Kidney epithelial cell (primary cell): ENCODE measurements around the gene ATP8B4. TPM values are rescaled to one million over a fixed set of nuclear protein-coding genes. Genes with fewer than 3 reads are reported as not detected.

Experiments
- DNase-seq: peaks from one replicate; pipeline ENCODE4 v3.0.0-alpha.2; 2010; ENCODE audit warnings: low read depth
- H3K27me3 ChIP-seq: 2 replicates; pipeline ENCODE4 v1.6.0; 2011; ENCODE audit warnings: low read length; ENCODE audit not compliant: control insufficient read depth, insufficient read depth
- H3K36me3 ChIP-seq: 2 replicates; pipeline ENCODE4 v1.5.1; 2011; ENCODE audit warnings: low read length; ENCODE audit not compliant: control insufficient read depth, insufficient read depth
- H3K4me3 ChIP-seq: 2 replicates; pipeline ENCODE4 v1.5.1; 2011; ENCODE audit warnings: low read depth, mild to moderate bottlenecking, control low read depth, low read length
- total RNA-seq: library from RNA; depleted of rRNA; stranded (reverse); fragments of >200 nt; gene quantifications from 2 replicates; pipeline ENCODE4 v1.2.3, GENCODE V29; 2015
- TF ChIP-seq, protein P1 (sequence below): IDR thresholded peaks from 2 replicates; pipeline ENCODE4 v1.5.1; 2011; ENCODE audit warnings: mild to moderate bottlenecking, moderate library complexity, low read length, control low read depth, inconsistent platforms; ENCODE audit not compliant: insufficient read depth, poor library complexity, severe bottlenecking

ATP8B4 gene
- total RNA-seq, 1 donor from 2014 or later: 0.25 TPM

GRCh38 chr15:50053055-50053856 lies 65.8 kb downstream of the ATP8B4 start:
- TF ChIP-seq, protein P1, sequence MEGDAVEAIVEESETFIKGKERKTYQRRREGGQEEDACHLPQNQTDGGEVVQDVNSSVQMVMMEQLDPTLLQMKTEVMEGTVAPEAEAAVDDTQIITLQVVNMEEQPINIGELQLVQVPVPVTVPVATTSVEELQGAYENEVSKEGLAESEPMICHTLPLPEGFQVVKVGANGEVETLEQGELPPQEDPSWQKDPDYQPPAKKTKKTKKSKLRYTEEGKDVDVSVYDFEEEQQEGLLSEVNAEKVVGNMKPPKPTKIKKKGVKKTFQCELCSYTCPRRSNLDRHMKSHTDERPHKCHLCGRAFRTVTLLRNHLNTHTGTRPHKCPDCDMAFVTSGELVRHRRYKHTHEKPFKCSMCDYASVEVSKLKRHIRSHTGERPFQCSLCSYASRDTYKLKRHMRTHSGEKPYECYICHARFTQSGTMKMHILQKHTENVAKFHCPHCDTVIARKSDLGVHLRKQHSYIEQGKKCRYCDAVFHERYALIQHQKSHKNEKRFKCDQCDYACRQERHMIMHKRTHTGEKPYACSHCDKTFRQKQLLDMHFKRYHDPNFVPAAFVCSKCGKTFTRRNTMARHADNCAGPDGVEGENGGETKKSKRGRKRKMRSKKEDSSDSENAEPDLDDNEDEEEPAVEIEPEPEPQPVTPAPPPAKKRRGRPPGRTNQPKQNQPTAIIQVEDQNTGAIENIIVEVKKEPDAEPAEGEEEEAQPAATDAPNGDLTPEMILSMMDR: no peak
- DNase-seq: no peak
- H3K36me3 ChIP-seq: no peaks in the 10 kb centered on the region
- no peak overlapping the region for H3K4me3 ChIP-seq
- H3K27me3 ChIP-seq: no peaks in the 10 kb centered on the region

DNA sequence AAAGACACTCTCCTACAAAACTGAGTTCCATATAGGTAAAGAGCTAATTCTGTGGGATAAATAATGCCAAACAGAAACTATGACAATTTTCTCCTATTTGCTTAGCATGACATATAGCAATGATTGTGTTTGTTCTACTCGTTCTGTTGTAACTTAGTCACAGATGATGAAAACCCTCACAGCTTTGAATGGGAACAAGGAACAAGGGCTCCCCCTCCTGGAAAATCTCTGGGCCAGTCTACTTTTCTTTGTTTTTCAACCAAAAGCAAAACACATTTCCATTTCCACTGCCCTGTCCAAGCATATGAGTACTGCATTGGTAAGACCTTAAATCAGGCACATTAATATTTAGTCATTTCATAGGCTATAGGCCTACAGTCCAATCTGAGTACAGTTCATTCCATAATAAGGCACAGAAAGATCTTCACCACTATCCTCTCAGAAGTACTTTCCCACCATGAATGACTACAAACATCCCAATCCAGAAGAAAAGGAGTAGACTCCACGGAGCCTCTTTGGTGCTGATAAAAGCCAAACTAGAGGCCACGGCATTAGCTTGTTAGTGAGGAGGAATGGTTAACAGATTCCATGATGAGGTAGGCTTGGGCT lies 67.1 kb downstream of the ATP8B4 start:
- peak; percentile 10 for DNase-seq
- Histone ChIP-seq H3K27me3 (no peaks in the 10 kb centered on the region), H3K36me3 (no peaks in the 10 kb centered on the region), H3K4me3 (no peak overlapping the region)
- TF ChIP-seq, protein P1: peak; percentile 69

DNA sequence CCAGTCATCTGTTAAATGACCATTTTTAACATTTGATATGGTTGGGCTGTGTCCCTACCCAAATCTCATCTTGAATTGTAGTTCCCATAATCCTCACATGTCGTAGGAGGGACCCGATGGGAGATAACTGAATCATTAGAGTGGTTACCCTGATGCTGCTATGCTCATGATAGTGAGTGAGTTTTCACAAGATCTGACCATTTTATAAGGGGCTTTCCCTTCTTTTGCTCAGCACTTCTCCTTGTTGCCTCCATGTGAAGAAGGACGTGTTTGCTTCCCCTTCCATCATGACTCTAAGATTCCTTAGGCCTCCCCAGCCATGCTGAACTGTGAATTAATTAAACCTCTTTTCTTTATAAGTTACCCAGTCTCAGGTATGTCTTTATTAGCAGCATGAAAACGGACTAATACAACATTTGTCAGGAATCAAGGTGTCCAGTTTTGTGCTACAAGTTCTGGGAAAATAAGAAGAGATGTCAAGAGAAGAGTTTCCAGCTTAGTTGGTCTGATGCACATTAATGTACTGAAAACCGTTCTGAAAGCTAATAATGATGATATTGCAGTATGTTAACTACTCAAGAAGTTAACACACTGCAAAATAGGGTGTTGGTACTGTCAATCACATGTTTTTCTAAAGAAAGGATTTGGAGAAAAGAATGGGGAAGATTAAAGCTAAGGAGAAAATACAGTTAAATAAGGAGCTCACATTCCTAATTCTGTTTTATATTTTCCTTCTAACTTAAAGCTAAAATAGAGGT lies 67.9 kb downstream of the ATP8B4 start:
- TF ChIP-seq, protein P1: no peak
- Histone ChIP-seq H3K27me3 (no peaks in the 10 kb centered on the region), H3K4me3 (no peak overlapping the region), H3K36me3 (no peaks in the 10 kb centered on the region)
- no peak for DNase-seq

DNA sequence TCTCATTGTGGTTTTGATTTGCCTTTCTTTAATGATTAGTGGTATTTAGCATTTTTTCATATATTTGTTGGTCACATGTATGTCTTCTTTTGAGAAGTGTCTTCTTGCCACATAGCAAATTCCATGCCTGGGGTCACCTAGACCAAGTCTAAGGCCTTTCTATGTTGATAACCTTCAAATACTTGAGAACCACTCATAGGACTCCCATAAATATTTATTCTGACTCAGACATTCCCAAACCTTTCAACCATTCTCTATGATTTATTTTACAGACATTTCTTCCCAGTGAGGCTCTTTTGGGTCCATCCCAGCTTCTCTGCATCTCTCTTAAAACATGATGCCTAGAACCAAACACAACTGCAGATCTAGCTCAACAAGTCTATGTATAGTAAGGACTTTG lies 69.2 kb downstream of the ATP8B4 start:
- Histone ChIP-seq H3K4me3 (no peak overlapping the region), H3K36me3 (no peaks in the 10 kb centered on the region), H3K27me3 (no peaks in the 10 kb centered on the region)
- TF ChIP-seq, protein P1: no peak
- no peak for DNase-seq

DNA sequence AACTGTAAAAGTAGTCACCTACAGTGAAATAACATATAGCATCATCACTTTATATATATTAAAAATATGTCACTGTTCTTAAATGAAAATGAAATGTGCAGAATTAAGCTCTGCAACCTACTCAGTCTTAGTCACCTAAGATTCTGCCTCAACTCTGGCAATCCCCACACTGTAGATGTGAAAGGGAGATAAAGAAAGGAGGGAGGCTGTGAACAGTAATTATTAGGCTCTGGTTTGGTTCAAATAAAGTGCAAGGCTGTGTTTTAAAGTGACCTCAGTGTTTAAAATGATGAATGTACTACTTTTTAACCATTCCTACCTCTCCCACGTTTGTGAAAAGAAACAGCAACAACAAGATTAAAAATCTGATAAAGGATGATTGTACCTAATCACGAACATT lies 72.2 kb downstream of the ATP8B4 start:
- H3K4me3 ChIP-seq: no peak overlapping the region
- H3K27me3 ChIP-seq: no peaks in the 10 kb centered on the region
- no peaks in the 10 kb centered on the region for H3K36me3 ChIP-seq
- no peak for DNase-seq
- TF ChIP-seq, protein P1: no peak
